ENCODE measurements around the gene GJA3. TPM values are rescaled to one million over a fixed set of nuclear protein-coding genes. Genes with fewer than 3 reads are reported as not detected.
A peak's percentile ranks its signal among the peaks of the same experiment; 100 is the strongest.

The GJA3 gene
- total RNA-seq, 1 donor from 2014 or later = 0.60 TPM

DNA sequence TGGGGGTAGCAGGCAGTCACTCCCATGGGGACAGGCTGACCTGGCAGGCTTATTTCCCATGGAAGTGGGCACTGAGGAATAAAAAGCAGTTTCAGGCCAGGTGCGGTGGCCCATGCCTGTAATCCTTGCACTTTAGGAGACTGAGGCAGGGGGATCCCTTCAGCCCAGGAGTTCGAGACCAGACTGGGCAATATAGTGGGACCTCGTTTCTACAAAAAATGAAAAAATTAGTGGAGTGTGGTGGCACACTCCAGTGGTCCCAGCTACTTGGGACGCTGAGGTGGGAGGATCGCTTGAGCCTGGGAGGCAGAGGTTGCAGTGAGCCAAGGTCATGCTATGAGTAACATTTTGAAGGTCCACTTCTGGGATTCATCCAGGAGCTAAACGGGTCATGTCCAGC lies 25.9 kb upstream of the GJA3 start:
- Mint-ChIP-seq H3K4me1 (ENCODE audit: unreplicated experiment) (no peaks in the 10 kb centered on the region), H3K27ac (no peak overlapping the region), H3K36me3 (peaks cover 5% of the 10 kb centered on the region), H3K4me3 (no peak overlapping the region), H3K27me3 (peaks cover 45% of the 10 kb centered on the region), H3K9me3 (no peaks in the 10 kb centered on the region)
- TF ChIP-seq, protein P1, sequence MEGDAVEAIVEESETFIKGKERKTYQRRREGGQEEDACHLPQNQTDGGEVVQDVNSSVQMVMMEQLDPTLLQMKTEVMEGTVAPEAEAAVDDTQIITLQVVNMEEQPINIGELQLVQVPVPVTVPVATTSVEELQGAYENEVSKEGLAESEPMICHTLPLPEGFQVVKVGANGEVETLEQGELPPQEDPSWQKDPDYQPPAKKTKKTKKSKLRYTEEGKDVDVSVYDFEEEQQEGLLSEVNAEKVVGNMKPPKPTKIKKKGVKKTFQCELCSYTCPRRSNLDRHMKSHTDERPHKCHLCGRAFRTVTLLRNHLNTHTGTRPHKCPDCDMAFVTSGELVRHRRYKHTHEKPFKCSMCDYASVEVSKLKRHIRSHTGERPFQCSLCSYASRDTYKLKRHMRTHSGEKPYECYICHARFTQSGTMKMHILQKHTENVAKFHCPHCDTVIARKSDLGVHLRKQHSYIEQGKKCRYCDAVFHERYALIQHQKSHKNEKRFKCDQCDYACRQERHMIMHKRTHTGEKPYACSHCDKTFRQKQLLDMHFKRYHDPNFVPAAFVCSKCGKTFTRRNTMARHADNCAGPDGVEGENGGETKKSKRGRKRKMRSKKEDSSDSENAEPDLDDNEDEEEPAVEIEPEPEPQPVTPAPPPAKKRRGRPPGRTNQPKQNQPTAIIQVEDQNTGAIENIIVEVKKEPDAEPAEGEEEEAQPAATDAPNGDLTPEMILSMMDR (conservative IDR thresholded peaks at IDR 0.05) = no peak
- no peak for DNase-seq (ENCODE audit: extremely low spot score, unreplicated experiment)

DNA sequence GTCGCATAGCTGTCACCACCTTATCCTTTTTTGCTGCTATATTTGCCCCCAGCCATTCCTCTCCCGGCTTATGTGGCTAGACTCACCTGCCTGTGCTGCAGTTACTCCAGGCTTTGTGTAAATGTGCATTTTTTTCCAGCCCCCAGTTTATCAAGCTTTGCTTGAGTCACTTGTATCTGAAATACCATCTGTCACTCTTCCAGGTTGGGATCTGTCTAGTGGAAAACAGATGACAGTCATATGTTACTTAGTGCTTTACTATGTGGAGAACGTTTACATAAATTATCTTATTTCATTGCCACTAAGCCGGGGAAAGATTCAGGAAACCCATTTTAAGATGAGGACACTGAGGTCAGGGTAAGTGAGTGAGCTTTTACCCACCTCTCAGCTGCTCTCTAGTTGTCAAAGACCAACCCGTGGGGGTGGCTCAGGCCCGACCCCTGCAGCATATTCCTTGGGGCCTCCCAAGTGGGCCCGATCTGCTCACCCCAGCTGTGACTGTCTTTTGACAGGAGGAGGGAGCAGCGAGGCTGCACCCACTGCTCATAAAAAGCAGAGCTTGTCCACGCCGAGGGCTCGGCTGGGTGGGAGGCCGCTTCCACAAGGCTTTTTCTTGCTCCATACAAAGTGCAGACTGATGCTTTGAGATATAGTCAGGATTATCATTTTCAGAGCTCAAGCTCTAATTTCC lies 24.7 kb upstream of the GJA3 start:
- no peak overlapping the region for H3K4me3 Mint-ChIP-seq
- peaks cover 36% of the 10 kb centered on the region for H3K27me3 Mint-ChIP-seq
- TF ChIP-seq, protein P1 (conservative IDR thresholded peaks at IDR 0.05) = no peak
- peaks cover 5% of the 10 kb centered on the region for H3K36me3 Mint-ChIP-seq
- no peak for DNase-seq (ENCODE audit: extremely low spot score, unreplicated experiment)
- H3K9me3 Mint-ChIP-seq = no peaks in the 10 kb centered on the region
- H3K27ac Mint-ChIP-seq = no peak overlapping the region
- H3K4me1 Mint-ChIP-seq (ENCODE audit: unreplicated experiment) = no peaks in the 10 kb centered on the region

DNA sequence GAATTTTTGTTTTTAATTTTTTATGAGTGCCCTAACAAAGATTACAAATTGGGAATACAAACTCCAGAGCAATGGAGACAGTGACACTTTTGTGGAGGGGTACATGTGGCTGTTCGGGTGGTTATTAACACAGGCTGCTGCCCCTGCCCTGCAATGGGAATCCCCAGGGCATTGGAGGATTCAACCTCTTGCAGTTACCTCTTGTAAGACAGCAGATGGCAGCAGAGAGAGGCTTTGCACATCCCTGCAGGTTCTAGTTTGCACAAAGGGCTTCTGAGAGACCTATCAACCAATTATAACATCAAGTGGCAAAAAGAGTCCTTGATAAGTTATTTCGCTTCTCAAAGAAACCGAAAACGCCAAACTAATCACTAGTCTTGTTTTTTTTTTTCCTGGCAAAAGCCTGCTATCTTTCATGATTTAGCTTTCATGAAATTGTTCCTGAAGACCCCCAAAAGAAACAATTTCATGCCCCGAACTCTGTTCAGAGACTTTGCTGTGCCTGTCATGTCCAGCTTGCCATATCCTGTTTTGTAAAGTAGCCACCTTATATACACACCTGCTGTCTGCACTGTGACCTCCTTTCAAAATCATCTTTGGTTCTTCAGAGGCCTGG lies 21.5 kb upstream of the GJA3 start:
- Mint-ChIP-seq H3K27ac (no peak overlapping the region), H3K9me3 (no peaks in the 10 kb centered on the region), H3K4me1 (ENCODE audit: unreplicated experiment) (no peaks in the 10 kb centered on the region), H3K36me3 (no peaks in the 10 kb centered on the region), H3K27me3 (peaks cover 24% of the 10 kb centered on the region), H3K4me3 (no peak overlapping the region)
- no peak for DNase-seq (ENCODE audit: extremely low spot score, unreplicated experiment)
- TF ChIP-seq, protein P1 (conservative IDR thresholded peaks at IDR 0.05) = peak; percentile 90

DNA sequence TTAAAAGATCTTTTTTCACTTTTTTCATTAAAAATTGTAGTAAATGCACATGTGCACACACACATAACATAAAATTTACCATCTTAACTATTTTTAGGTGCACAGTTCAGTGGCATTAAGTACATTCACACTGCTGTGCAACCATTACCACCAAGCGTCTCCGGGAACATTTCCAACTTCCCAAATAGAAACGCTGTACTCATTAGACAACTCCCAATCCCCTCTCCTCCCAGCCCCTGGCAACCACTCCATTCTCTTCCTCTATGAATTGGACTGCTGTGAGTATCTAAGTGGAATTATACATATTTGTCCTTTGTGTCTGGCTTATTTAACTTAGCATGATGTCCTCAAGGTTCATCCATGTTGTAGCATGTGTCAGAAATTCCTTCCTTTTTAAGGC lies 20.3 kb upstream of the GJA3 start:
- H3K27me3 Mint-ChIP-seq = peaks cover 24% of the 10 kb centered on the region
- no peak overlapping the region for H3K27ac Mint-ChIP-seq
- TF ChIP-seq, protein P1 (conservative IDR thresholded peaks at IDR 0.05) = no peak

DNA sequence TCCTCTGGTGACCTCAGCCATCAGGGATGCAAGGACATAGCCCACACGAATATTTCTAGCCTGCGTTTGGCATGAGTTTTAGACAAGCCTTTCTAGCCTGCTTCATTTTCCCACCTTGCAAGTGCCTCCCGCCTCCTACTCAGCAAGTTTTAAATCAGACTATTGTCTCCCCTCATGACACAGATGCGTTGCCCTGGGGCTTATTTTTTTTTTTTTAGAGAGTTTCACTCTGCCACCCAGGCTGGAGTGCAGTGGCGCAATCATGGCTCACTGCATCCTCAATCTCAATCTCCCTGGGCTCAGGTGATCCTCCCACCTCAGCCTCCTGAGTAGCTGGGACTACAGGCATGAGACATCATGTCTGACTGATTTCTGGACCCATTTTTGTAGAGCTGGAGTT lies 17.3 kb upstream of the GJA3 start:
- Mint-ChIP-seq H3K27me3 (peaks cover 29% of the 10 kb centered on the region), H3K4me3 (no peak overlapping the region), H3K36me3 (no peaks in the 10 kb centered on the region), H3K4me1 (ENCODE audit: unreplicated experiment) (peaks cover 16% of the 10 kb centered on the region), H3K9me3 (peaks cover 5% of the 10 kb centered on the region), H3K27ac (peak overlapping the region; percentile 11)
- DNase-seq (ENCODE audit: extremely low spot score, unreplicated experiment) = no peak
- TF ChIP-seq, protein P1 (conservative IDR thresholded peaks at IDR 0.05) = no peak

More for the DNA sequence above, 20.3 kb upstream of the GJA3 start:
- Mint-ChIP-seq H3K4me3 (no peak overlapping the region), H3K36me3 (no peaks in the 10 kb centered on the region), H3K9me3 (no peaks in the 10 kb centered on the region), H3K4me1 (ENCODE audit: unreplicated experiment) (peaks cover under 1% of the 10 kb centered on the region)
- DNase-seq (ENCODE audit: extremely low spot score, unreplicated experiment) = no peak

All from type B pancreatic cell (in vitro differentiated cells).